COR-L47 (cell line): Measurements from ENCODE around the gene KLHL3.
"Not testable (repeated sequence)": the region's sequence is repeated elsewhere in the genome, so short reads cannot be mapped to it uniquely, and the experiment has no call there.

Experiments used
- DNase-seq: peaks from one replicate; lab custom pipeline; 2025; lab: John Stamatoyannopoulos, UW

The KLHL3 gene, protein sequence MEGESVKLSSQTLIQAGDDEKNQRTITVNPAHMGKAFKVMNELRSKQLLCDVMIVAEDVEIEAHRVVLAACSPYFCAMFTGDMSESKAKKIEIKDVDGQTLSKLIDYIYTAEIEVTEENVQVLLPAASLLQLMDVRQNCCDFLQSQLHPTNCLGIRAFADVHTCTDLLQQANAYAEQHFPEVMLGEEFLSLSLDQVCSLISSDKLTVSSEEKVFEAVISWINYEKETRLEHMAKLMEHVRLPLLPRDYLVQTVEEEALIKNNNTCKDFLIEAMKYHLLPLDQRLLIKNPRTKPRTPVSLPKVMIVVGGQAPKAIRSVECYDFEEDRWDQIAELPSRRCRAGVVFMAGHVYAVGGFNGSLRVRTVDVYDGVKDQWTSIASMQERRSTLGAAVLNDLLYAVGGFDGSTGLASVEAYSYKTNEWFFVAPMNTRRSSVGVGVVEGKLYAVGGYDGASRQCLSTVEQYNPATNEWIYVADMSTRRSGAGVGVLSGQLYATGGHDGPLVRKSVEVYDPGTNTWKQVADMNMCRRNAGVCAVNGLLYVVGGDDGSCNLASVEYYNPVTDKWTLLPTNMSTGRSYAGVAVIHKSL

GRCh38 chr5:137735555-137736284 lies at the start of gene KLHL3:
TSS of gene KLHL3 (minus strand) at chr5:137736089. CDS start at chr5:137735646, 443 bp downstream.
- DNase-seq, result peak; percentile 75

- DNase-seq, result no peak
These were observed 47.2 kb upstream of the KLHL3 start for GRCh38 chr5:137782984-137783536.

- DNase-seq, result no peak
These were observed 46.2 kb upstream of the KLHL3 start for GRCh38 chr5:137782055-137782454.

GRCh38 chr5:137778772-137779564 lies 43.1 kb upstream of the KLHL3 start:
- no peak for DNase-seq

DNA sequence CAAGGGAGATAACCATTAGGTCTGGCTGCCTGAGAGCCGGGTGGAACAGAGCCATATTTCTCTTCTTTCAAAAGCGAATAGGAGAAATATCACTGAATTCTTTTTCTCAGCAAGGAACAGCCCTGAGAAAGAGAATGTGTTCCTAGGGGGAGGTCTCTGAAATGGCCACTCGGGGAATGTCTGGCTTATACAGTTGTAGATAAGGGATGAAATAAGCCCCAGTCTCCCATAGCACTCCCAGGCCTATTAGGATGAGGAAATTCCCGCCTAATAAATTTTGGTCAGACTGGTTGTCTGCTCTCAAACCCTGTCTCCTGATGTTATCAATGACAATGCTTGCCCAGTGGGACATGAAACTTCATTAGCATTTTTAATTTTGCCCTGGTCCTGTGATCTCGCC lies 32.0 kb upstream of the KLHL3 start:
- DNase-seq, result not testable (repeated sequence)

GRCh38 chr5:137761566-137761965 lies 25.7 kb upstream of the KLHL3 start:
- no peak for DNase-seq

DNA sequence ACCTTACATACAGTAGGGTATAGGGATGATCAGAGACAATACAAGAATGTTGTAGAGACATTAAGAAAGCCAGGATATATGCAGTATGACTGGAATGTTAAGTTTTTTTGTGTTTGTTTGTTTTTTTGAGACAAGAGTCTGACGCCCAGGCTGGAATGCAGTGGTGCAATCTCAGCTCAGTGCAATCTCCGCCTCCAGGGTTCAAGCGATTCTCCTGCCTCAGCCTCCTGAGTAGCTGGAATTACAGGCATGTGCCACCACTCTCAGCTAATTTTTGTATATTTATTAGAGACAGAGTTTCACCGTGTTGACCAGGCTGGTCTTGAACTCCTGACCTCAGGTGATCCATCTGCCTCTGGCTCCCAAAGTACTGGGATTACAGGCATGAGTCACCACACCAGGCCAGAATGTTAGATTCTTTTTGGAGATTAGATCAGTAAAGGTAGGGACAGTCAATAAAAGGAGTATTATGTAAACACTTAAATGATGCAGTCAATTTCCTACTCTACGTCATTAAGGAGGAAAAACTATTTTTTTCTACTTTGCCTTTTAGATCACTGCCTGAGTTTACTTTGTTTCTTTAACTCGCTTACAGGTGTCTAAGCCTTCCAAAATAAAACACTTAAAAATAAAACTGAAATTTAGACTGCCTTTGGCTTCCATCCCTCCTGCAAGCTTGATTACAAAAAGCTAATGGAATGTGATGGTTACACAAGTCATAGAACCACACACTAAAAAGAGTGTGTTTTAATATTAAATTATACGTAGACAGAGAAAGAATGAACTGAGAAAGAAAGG lies 25.0 kb upstream of the KLHL3 start:
- DNase-seq, result no peak

DNA sequence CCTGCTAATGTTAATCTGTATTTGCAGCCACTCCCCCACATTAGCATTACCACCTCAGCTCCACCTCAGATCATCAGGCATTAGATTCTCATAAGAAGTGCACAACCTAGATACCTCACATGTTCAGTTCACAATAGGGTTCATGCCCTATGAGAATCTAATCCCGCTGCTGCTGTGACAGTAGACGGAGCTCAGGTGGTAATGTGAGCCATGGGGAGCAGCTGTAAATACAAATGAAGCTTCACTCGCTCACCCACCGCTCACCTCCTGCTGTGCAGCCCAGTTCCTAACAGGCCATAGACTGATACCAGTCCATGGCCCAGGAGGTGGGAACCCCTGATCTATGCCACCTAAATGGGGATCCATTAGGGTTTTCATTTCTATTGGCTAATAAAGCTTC lies 24.4 kb upstream of the KLHL3 start:
- DNase-seq, result no peak

DNA sequence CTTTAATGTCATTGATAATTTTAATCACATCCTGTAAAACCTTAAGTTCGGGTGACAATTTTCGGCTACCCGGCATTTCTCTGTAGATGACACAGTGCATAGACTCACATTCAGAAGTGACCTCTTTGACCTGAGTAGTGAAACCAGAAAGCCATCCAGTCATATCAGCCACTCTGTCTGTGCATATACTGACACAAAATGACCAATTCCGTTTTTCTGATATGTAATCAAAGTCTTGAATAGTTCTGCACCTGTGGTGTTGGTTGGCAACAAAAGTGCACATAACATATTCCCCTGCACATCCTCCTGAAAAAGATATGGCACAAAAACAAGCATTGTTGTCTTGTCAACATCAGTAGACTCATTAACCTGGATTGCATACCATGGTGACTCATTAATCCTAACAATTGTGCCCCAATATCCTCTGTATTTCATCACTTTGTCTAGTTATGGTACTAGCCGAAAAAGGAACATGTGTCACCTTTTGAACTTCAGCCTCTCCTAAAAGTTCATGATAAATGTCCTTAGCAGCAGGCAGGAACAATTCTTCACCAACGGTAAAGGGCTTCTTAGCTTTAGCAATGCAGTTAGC lies 22.9 kb upstream of the KLHL3 start:
- no peak for DNase-seq

GRCh38 chr5:137758121-137758520 lies 22.2 kb upstream of the KLHL3 start:
- DNase-seq, result no peak

DNA sequence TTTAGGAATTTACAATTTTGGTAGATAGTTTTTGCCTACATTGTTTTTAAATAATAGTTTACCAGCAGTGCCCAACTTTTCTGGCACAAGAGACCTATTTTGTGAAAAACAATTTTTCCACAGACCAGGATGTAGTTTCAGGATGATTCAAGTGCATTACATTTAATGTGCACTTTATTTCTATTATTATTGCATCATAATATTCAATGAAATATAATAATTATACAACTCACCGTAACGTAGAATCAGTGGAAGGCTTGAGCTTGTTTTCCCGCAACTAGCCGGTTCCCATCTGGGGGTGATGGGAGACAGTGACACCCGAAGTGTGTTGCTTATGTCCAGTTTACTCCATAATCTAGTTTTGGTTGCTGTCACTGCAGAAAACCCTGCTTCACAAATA lies 21.7 kb upstream of the KLHL3 start:
- DNase-seq, result no peak

- DNase-seq, result no peak
These were observed 19.3 kb upstream of the KLHL3 start for GRCh38 chr5:137754961-137755762.

- DNase-seq, result peak; percentile 98
These were observed 18.5 kb upstream of the KLHL3 start, which contains the start of gene HNRNPA0 for GRCh38 chr5:137754188-137754960. TSS of gene HNRNPA0 (minus strand) at chr5:137754363. CDS start at chr5:137754066, 297 bp downstream.

GRCh38 chr5:137753691-137754187 lies 17.9 kb upstream of the KLHL3 start:
- peak; percentile 45 for DNase-seq

- no peak for DNase-seq
These were observed 17.2 kb upstream of the KLHL3 start for GRCh38 chr5:137752905-137753690.

DNA sequence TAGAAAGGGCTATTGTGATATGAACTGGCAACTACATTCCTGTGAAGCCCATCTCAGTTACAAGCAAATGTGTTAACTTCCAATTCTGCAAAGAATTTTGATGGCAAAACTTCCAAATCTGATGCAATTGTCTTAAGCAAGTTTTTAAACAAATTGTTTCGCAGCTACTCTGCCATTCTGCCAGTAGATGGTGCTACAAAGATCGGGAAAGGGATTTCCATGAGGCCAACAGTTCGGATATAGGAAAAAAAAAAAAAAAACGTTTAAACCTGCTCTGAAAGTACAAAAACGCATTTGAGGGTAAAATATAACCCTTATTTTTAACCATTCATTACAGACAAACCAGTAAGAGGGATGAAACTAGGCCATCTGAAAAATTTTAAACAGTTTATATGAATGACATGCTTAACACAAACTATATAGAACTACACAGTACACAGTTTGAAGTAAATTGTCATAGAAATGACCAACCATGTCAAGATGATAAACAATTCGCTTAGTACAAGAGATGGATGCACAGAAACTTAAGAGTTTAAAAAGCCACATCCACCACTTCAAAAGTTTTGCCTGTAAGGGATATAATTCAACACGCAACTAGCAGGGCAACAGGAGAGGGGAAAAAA lies 16.1 kb upstream of the KLHL3 start:
- peak; percentile 21 for DNase-seq

DNA sequence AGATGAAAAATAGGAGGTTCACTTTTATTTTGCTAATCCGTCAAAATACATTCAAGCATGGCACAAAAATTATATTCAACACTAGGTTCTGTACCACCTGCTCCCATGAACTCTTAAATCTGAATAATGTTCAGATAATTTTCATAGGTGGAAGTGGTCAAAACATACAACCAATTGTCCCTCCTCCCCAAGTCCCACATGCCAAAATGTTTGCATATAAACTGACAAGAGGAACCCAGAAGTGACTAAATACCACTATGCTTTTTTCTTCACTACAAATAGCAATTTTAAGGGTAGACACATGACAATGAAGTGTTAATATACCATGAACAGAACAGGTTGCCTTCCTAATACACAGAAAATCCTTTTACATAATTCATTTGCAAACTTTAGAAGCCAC lies 14.5 kb upstream of the KLHL3 start:
- no peak for DNase-seq
